Activated T-cell treated with anti-CD3 and anti-CD28 coated beads, Interleukin-2, amount 50 U/mL, for 4 hours (primary cell): ENCODE results near the gene ZNF654. TPM values are rescaled to one million over a fixed set of nuclear protein-coding genes. Genes with fewer than 3 reads are reported as not detected.

Experiments
- ATAC-seq, 2 donors: fragments of 200-7000 bp; cut with Tn5 transposase; one replicate each; pipeline ENCODE4 v1.10.0; 2021
- DNase-seq: peaks from one replicate; pipeline ENCODE4 v3.0.0-alpha.2; 2020
- H3K27me3 Mint-ChIP-seq: one replicate; pipeline ENCODE4 v1.8.0; 2021; ENCODE audit warnings: low read depth, mixed read lengths
- H3K36me3 Mint-ChIP-seq: one replicate; pipeline ENCODE4 v1.8.0; 2022; ENCODE audit warnings: mixed read lengths; ENCODE audit not compliant: insufficient read depth
- H3K4me1 Mint-ChIP-seq: one replicate; pipeline ENCODE4 v1.8.0; 2021; ENCODE audit warnings: low read depth, mixed read lengths
- H3K4me3 Mint-ChIP-seq: one replicate; pipeline ENCODE4 v1.8.0; 2021; ENCODE audit warnings: mild to moderate bottlenecking, moderate library complexity, mixed read lengths
- H3K9me3 Mint-ChIP-seq: one replicate; pipeline ENCODE4 v1.8.0; 2021; ENCODE audit warnings: mixed read lengths
- total RNA-seq, 3 donors: library from RNA; stranded (reverse); gene quantifications; one replicate each; pipeline ENCODE4 v1.2.1, GENCODE V29; 2021

Gene ZNF654
- total RNA-seq, 3 donors from 2014 or later = 8.0 to 9.2 (median 8.1) TPM

DNA sequence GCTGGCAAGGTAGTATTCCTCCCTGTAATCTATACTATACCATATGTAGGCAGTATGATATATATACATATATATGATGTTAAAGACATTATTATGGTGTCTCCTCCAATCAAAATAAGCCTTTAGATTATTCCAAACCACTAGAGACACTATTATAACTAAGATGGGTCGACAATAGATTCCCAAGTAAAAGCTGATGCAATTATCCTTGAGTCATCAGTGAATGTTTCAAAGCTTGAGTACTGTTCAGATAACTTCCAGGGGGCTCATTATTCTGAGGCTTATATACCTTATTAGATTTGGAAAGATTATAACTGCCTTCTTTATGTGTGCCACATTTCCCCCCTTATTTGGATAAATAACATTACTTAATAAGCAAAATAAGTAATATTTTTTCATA is 78.8 kb downstream of the ZNF654 start:
- ATAC-seq (no peak), DNase-seq (no peak)
- no peaks in the 10 kb centered on the region for H3K9me3 Mint-ChIP-seq
- H3K4me3 Mint-ChIP-seq = no peak overlapping the region
- H3K4me1 Mint-ChIP-seq = peaks cover 9% of the 10 kb centered on the region
- no peaks in the 10 kb centered on the region for H3K27me3 Mint-ChIP-seq
- peaks cover 29% of the 10 kb centered on the region for H3K36me3 Mint-ChIP-seq

DNA sequence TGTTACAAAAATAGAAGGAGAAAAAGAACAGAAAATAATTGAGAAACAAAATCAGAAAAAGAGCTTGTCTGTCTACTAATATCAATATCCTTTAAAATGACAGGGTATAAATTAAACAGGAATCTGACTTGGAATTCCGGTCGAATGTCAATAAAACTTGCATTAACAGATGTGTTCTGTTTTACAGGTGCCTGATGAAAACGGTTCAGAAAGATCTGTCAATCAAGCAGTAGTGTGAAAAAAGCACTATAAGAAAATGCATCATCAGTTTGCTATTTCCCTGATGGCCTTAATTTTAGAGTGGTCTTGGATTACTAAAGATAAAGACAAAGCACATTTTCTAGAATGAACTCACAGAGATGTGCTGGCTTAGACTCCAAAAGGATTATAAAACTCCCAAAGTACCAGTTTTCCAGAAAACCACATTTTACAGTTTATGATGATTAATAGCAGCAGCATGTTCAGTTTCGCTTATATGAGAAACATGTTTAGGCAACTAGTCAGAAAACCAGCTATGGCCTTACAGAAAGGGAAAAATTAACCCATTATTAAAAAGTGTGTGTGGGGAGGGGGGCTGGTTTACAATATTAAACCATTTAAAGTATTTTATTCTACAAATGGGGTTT is 82.5 kb downstream of the ZNF654 start:
- no peaks in the 10 kb centered on the region for H3K9me3 Mint-ChIP-seq
- H3K36me3 Mint-ChIP-seq = peaks cover 18% of the 10 kb centered on the region
- peaks cover 5% of the 10 kb centered on the region for H3K4me1 Mint-ChIP-seq
- ATAC-seq = no peak
- no peak overlapping the region for H3K4me3 Mint-ChIP-seq
- DNase-seq = no peak
- H3K27me3 Mint-ChIP-seq = no peaks in the 10 kb centered on the region

DNA sequence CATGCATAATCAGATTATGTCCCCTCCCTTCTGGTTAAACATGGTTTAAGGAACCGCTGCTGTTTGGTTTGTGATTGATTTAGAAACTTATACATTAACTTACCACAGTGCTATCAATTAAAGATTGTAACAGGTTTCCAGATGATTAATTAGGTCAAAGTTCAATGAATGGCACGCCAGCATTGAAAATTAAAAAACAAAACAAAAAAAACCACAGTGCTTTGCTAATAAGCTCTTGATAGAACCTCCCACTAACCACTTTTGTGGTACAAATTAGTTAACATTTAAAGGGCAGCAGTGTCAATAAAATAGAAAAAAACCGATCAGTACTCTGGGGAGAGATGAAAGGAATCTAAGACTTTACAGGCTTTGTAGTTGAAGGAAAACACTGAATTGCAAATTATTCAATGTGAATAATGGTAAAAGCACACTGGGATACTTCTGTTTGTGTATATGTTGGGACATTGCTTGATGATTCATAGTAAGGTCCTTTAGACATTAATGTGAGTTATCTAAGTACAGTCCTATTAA is 83.1 kb downstream of the ZNF654 start:
- ATAC-seq (no peak), DNase-seq (no peak)
- peaks cover 17% of the 10 kb centered on the region for H3K36me3 Mint-ChIP-seq
- no peaks in the 10 kb centered on the region for H3K27me3 Mint-ChIP-seq
- peaks cover 5% of the 10 kb centered on the region for H3K4me1 Mint-ChIP-seq
- H3K4me3 Mint-ChIP-seq = no peak overlapping the region
- no peaks in the 10 kb centered on the region for H3K9me3 Mint-ChIP-seq

DNA sequence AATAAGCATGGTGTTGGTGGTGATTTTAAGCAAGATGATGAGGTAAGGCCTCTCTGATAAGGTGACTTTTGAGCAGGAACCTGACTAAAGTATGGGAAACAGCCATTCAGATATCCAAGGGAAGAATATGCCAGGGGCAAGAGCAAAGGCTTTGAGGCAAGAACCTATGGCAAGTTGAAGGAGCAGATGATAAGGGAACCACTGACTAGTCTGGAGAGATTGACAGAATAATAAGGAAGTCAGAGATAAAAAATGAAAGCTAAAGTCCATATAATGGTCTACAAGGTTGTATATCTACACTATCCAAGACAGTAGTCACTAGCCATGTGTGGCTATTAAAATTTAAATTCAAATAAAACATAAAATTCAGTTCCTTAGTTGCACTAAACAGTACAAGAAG is 88.2 kb downstream of the ZNF654 start:
- Mint-ChIP-seq H3K36me3 (peaks cover under 1% of the 10 kb centered on the region), H3K4me3 (peak overlapping the region; percentile 96), H3K4me1 (peaks cover 21% of the 10 kb centered on the region), H3K27me3 (no peaks in the 10 kb centered on the region), H3K9me3 (no peaks in the 10 kb centered on the region)
- ATAC-seq = no peak
- DNase-seq = no peak

DNA sequence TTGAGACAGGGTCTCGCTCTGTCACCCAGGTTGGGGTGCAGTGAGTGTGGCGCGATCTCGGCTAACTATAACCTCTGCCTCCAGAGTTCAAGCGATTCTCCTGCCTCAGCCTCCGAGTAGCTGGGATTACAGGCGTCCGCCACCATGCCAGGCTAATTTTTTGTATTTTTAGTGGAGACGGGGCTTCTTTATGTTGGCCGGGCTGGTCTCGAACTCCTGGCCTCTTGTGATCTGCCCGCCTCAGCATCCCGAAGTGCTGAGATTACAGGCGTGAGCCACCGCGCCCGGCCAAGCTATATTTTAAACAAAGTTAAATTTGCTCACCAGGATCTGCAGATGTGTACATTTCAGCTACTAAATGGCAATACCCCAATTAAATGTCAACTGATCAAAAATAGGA is 89.6 kb downstream of the ZNF654 start:
- Mint-ChIP-seq H3K4me3 (peak overlapping the region; percentile 96), H3K9me3 (no peaks in the 10 kb centered on the region)

DNA sequence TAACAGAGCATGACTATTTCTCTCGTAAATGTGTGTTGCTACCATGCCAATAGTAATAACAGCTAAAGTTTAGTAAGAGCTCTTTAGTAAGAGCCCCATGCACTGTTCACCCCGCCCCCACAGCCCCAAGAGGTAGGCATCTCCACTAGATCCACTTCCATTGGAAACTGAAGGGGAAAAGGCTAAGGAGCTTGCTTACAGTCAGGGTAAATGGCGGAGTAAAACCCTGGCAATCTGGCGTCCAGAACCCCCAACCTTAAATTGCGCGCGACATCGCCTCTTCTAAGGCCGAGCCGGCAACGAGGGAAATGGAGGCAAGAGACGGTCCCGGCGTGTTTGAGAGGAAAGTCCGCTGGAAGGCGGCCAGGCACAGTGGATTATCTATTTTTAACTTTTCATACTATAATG is 90.0 kb downstream of the ZNF654 start:
- H3K4me3 Mint-ChIP-seq = peak overlapping the region; percentile 96
- H3K4me1 Mint-ChIP-seq = peaks cover 26% of the 10 kb centered on the region
- H3K36me3 Mint-ChIP-seq = peaks cover 4% of the 10 kb centered on the region
- DNase-seq = peak; percentile 12
- no peaks in the 10 kb centered on the region for H3K9me3 Mint-ChIP-seq
- no peaks in the 10 kb centered on the region for H3K27me3 Mint-ChIP-seq
- ATAC-seq = peak; percentile 10 to 14

More for the DNA sequence above, 89.6 kb downstream of the ZNF654 start:
- Mint-ChIP-seq H3K27me3 (no peaks in the 10 kb centered on the region), H3K36me3 (peaks cover 4% of the 10 kb centered on the region), H3K4me1 (peaks cover 26% of the 10 kb centered on the region)
- no peak for ATAC-seq
- no peak for DNase-seq

DNA sequence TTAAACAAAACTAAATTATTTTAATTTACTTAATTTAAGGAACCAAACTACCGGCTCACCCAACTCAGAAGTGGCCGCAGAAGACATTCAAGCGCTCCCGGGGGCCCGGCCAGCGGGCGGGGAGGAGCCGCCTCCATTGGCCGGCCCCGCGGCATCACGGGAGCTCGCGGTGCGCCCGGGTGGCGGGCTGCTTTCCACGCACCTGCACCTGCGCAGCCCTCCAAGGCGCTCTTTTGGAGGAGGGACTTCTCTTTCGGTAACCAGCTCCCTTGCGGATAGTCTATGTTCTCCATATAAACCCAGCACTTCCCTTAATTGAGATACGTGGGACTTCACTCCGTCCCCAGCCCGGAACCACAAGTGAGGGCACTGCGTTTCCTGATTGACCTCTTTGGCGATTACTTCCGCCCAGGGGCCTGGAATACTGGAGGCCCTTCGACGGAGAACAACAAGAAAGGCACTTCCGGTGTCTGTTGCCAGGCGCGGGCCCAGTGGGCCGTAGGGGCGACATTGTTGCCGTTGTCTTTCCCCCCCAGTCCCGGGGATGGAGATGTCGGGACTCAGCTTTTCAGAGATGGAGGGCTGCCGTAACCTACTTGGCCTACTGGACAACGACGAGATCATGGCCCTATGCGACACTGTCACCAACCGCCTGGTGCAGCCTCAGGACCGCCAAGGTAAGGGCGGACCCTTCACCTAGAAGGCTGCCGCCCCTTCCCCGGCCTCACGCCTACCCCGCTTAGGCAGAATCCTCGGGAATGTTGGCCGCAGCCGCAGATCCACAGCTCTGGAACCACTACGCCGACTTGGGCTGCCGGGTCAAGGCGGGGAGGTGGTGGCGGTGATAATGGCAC is 90.7 kb downstream of the ZNF654 start, which contains the start of gene C3orf38:
TSS of gene C3orf38 (plus strand) at position 451 of the 854 bp plus-strand sequence. CDS start at position 545, 94 bp downstream.
- H3K36me3 Mint-ChIP-seq = peaks cover 7% of the 10 kb centered on the region
- DNase-seq (peak; percentile 63), ATAC-seq (peak; percentile 90 to 91)
- no peaks in the 10 kb centered on the region for H3K27me3 Mint-ChIP-seq
- H3K4me1 Mint-ChIP-seq = peaks cover 26% of the 10 kb centered on the region
- H3K4me3 Mint-ChIP-seq = peak within 1 kb of the TSS; percentile 96
- H3K9me3 Mint-ChIP-seq = no peaks in the 10 kb centered on the region

DNA sequence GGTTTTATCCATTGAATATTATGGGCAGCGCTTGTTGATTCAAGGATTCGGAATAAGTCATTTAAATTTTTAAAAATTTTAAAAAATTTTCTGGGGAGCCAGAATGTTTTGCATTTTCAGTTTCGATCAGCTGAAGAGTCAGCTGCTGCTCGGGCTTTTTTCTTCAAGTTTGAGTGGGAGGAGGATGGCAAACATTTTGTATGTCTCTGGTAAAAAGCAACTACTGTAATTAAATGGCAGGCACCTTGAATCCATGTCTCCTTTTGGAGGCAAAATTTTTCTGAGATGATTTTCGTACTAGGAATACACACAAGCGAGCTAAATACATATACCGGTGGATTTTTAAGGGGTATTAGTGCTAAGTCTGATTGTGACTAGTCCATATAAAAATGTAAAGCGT is 91.3 kb downstream of the ZNF654 start:
- Mint-ChIP-seq H3K9me3 (no peaks in the 10 kb centered on the region), H3K36me3 (peaks cover 7% of the 10 kb centered on the region), H3K4me1 (peaks cover 26% of the 10 kb centered on the region), H3K4me3 (peak overlapping the region; percentile 96), H3K27me3 (no peaks in the 10 kb centered on the region)
- ATAC-seq (no peak), DNase-seq (no peak)

DNA sequence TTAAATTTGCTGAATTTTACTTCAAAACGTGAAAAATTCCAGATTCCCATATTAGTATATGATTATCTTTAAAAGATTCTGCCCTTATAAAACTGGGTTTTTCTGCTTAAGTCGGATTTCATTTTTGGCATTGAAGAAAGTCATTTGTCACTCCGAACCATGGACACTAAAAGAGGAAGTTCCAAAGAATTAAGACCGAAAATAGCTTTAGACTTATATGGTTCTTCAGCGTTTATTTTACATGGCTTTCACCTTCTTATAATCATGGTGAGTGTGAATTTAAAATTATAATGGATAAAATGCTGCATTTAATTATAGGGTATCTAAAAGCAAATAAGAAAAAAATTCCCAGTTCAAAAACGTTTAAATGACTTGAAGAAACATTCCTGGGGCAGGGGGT is 91.8 kb downstream of the ZNF654 start:
- DNase-seq = no peak
- Mint-ChIP-seq H3K4me1 (peaks cover 26% of the 10 kb centered on the region), H3K4me3 (peak overlapping the region; percentile 96), H3K9me3 (no peaks in the 10 kb centered on the region), H3K27me3 (no peaks in the 10 kb centered on the region), H3K36me3 (peaks cover 10% of the 10 kb centered on the region)
- ATAC-seq = no peak

DNA sequence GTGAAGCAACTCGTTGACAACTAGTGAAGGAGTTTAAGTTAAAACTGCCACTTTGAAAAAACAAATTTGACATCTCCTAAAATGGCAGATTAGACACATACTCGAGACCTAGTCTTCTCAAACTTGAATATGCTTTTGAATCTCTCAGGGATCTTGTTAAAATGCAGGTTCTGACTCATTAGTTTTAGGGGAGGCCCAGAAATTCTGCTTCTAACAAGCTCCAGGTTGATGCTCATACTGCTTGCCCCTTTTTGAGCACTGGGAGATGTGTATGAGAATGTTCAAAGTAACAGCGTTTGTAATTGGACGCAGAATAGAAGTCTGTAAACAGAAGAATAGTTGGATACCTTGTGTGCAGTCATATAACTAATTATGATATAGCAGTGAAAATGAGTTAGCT is 92.3 kb downstream of the ZNF654 start:
- DNase-seq = no peak
- peak overlapping the region; percentile 96 for H3K4me3 Mint-ChIP-seq
- H3K9me3 Mint-ChIP-seq = no peaks in the 10 kb centered on the region
- peaks cover 16% of the 10 kb centered on the region for H3K36me3 Mint-ChIP-seq
- no peaks in the 10 kb centered on the region for H3K27me3 Mint-ChIP-seq
- H3K4me1 Mint-ChIP-seq = peaks cover 31% of the 10 kb centered on the region
- peak; percentile 11 to 17 for ATAC-seq

DNA sequence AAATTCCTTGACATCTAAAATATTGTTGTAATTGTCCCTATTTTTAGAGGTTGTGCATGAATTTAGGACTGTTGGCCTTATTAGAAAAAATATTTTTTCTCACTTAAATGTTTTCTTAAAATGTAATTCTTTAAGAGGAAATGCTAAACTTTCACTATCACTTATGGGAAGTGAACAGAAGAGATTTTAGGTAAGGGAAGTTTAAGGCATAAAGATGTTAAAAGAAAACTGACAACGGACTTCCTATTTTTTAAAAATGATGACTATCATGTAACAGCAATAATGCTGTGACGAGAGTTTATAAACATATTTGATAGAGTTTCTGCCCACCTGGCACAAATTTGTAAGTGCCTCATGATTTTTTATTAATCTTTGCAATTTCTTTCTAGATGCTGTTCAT is 93.8 kb downstream of the ZNF654 start:
- H3K36me3 Mint-ChIP-seq = peaks cover 26% of the 10 kb centered on the region
- peak overlapping the region; percentile 24 for H3K4me3 Mint-ChIP-seq
- H3K4me1 Mint-ChIP-seq = peaks cover 39% of the 10 kb centered on the region

DNA sequence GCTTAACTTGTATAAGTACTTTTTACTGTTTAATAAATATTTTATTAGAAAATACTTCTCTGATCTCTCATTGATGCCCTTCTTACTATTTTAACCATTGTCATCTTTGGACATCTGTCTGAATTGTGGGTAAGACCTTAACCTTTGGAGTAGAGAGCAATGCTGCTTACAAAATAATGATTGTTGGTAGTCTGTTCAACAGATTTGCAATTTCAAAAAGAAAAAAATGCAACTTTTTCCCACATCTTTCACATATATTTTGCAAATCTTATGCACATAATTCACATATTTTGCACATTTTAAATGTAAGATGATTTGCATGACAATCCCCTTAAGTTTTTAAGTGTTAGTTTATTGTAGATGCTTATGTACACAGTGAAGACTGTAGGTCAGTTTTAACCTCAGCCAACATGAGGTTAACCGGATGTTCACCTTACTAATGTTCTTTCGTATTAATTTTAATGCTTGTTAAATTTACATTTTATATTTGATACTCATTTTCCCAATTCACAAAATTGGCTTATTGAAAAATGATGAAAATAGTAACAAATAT is 107.4 kb downstream of the ZNF654 start:
- peaks cover 19% of the 10 kb centered on the region for H3K36me3 Mint-ChIP-seq
- H3K9me3 Mint-ChIP-seq = no peaks in the 10 kb centered on the region
- peaks cover 7% of the 10 kb centered on the region for H3K4me1 Mint-ChIP-seq
- H3K27me3 Mint-ChIP-seq = no peaks in the 10 kb centered on the region
- ATAC-seq (no peak), DNase-seq (no peak)
- H3K4me3 Mint-ChIP-seq = no peak overlapping the region

More for the DNA sequence above, 93.8 kb downstream of the ZNF654 start:
- DNase-seq (no peak), ATAC-seq (no peak)
- no peaks in the 10 kb centered on the region for H3K9me3 Mint-ChIP-seq
- H3K27me3 Mint-ChIP-seq = no peaks in the 10 kb centered on the region

DNA sequence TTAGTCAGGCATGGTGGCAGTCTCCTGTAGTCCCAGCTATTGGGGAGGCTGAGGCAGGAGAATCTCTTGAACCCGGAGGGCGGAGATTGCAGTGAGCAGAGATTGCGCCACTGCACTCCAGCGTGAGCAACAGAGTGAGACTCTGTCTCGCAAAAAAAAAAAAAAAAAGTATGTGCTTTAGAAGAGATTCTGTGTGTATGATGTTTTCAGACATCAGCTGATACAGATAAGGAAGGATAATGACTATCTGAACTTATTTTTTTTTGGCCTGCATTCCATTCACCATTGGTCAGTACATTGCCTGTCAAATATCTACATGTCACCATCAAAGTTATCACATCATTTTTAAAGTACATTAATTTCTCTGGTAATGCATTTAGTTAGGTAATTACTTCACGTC is 108.1 kb downstream of the ZNF654 start:
- no peak overlapping the region for H3K4me3 Mint-ChIP-seq
- no peak for DNase-seq
- H3K9me3 Mint-ChIP-seq = no peaks in the 10 kb centered on the region
- H3K36me3 Mint-ChIP-seq = peaks cover 18% of the 10 kb centered on the region
- no peak for ATAC-seq
- H3K27me3 Mint-ChIP-seq = no peaks in the 10 kb centered on the region
- H3K4me1 Mint-ChIP-seq = peaks cover 6% of the 10 kb centered on the region

DNA sequence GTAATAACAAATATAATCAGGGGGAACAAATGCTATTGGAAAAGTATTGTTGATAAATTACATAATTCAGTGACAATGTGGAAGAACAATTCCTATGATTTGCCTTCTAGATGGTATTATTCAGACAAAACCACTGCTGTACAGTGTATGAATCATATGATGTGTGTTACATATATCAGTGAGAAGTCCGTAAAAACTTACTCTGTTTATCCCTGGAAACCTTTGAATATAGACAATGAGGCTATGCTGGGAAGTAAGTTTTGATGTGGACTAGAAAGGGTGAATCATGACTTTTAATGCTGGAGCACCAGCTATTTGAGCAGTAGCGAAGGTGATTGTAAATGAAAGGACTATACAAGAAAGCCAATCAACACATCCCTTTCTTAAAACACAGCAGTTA is 108.6 kb downstream of the ZNF654 start:
- no peaks in the 10 kb centered on the region for H3K9me3 Mint-ChIP-seq
- DNase-seq (no peak), ATAC-seq (no peak)
- H3K27me3 Mint-ChIP-seq = no peaks in the 10 kb centered on the region
- H3K36me3 Mint-ChIP-seq = peaks cover 14% of the 10 kb centered on the region
- peaks cover 4% of the 10 kb centered on the region for H3K4me1 Mint-ChIP-seq
- H3K4me3 Mint-ChIP-seq = no peak overlapping the region
